Activated CD4-positive, alpha-beta T cell treated with anti-CD3 and anti-CD28 coated beads for 36 hours (primary cell): ENCODE data around the gene C1orf198. TPM values are rescaled to one million over a fixed set of nuclear protein-coding genes. Genes with fewer than 3 reads are reported as not detected.

Source experiments
- ATAC-seq: fragments of 200-7000 bp; cut with Tn5 transposase; one replicate; pipeline ENCODE4 v1.10.0; 2021; ENCODE audit warnings: mild to moderate bottlenecking, moderate library complexity
- CTCF ChIA-PET: fragments of 350-600 bp; sonication (Branson Sonifier 250); formaldehyde crosslinking; loops from one replicate; lab custom pipeline; 2021; ENCODE audit warnings: antibody characterized with exemption; lab: Charles Lee
- POLR2A ChIA-PET: fragments of 350-600 bp; sonication (Branson Sonifier 250); formaldehyde crosslinking; loops from one replicate; lab custom pipeline; 2021; ENCODE audit warnings: antibody characterized with exemption, inconsistent platforms; lab: Charles Lee
- DNase-seq: peaks from one replicate; pipeline ENCODE4 v3.0.0-alpha.2; 2020
- H3K27ac Mint-ChIP-seq: one replicate; pipeline ENCODE4 v1.8.0; 2021; ENCODE audit warnings: mixed read lengths
- H3K27me3 Mint-ChIP-seq: one replicate; pipeline ENCODE4 v1.8.0; 2021; ENCODE audit warnings: mixed read lengths
- H3K36me3 Mint-ChIP-seq: one replicate; pipeline ENCODE4 v1.8.0; 2021; ENCODE audit warnings: low read depth, mixed read lengths
- H3K4me1 Mint-ChIP-seq: one replicate; pipeline ENCODE4 v1.8.0; 2021; ENCODE audit warnings: mixed read lengths
- H3K4me3 Mint-ChIP-seq: one replicate; pipeline ENCODE4 v1.8.0; 2021; ENCODE audit warnings: mild to moderate bottlenecking, moderate library complexity, mixed read lengths
- H3K9me3 Mint-ChIP-seq: one replicate; pipeline ENCODE4 v1.8.0; 2021; ENCODE audit warnings: low read depth, mixed read lengths
- intact Hi-C, 2 experiments: fragments of 100-400 bp; cut with DNase I in 1 of 2; cut with micrococcal nuclease in 1 of 2; formaldehyde crosslinking; loops; one replicate each; pipeline versions ENCODE4 v1.14.2 to v1.15.1; 2022 to 2024; cut with DNase I, micrococcal nuclease
- total RNA-seq, 2 experiments: library from RNA; stranded (reverse); gene quantifications; one replicate each; pipeline ENCODE4 v1.2.3, GENCODE V29; 2021

The C1orf198 gene
- total RNA-seq, 2 experiments from 2014 or later = 5.8 to 6.9 TPM

GRCh38 chr1:230868736-230869385 lies 540 bp upstream of the C1orf198 start:
- intact Hi-C loops = loop anchor here (1.0 to 5.0 kb wide), 10 partner anchors 108 to 554 kb away; partner anchors contain the start of genes ARV1 (in 2 of the 2), FAM89A (in 2 of the 2), COG2 (in 1 of the 2) and EGLN1 (in 1 of the 2)
- peak; percentile 61 for DNase-seq
- H3K4me1 Mint-ChIP-seq = peaks cover 17% of the 10 kb centered on the region
- ChIA-PET CTCF (interaction anchor here (0.7 kb wide), 1 partner anchor 95 kb away, joined by 3 read pairs; no protein-coding TSS in a partner anchor), POLR2A (no interaction called here)
- no peaks in the 10 kb centered on the region for H3K9me3 Mint-ChIP-seq
- peaks cover 14% of the 10 kb centered on the region for H3K27me3 Mint-ChIP-seq
- no peaks in the 10 kb centered on the region for H3K36me3 Mint-ChIP-seq
- peak overlapping the region; percentile 80 for H3K4me3 Mint-ChIP-seq
- peak; percentile 52 for ATAC-seq
- H3K27ac Mint-ChIP-seq = no peak overlapping the region

GRCh38 chr1:230867101-230867902 lies 1.0 kb downstream of the C1orf198 start:
- Mint-ChIP-seq H3K4me3 (peak overlapping the region; percentile 80), H3K9me3 (no peaks in the 10 kb centered on the region), H3K27ac (peak overlapping the region; percentile 21), H3K27me3 (peaks cover 14% of the 10 kb centered on the region), H3K4me1 (peaks cover 30% of the 10 kb centered on the region), H3K36me3 (no peaks in the 10 kb centered on the region)
- ChIA-PET POLR2A (no interaction called here), CTCF (no interaction called here)
- intact Hi-C loops = loop anchor here (5.0 kb wide), 3 partner anchors 110 to 470 kb away; partner anchors contain the start of genes ARV1 (in 1 of the 2), EXOC8 (in 1 of the 2), FAM89A (in 1 of the 2) and SPRTN (in 1 of the 2)
- DNase-seq (no peak), ATAC-seq (peak; percentile 20)

- no peak for DNase-seq
- Mint-ChIP-seq H3K4me3 (peak overlapping the region; percentile 24), H3K4me1 (peaks cover 31% of the 10 kb centered on the region), H3K9me3 (no peaks in the 10 kb centered on the region), H3K36me3 (no peaks in the 10 kb centered on the region), H3K27ac (no peak overlapping the region), H3K27me3 (peaks cover 8% of the 10 kb centered on the region)
- intact Hi-C loops = loop anchor here (5.0 kb wide), 3 partner anchors 111 to 471 kb away; partner anchors contain the start of genes ARV1 (in 1 of the 2), EXOC8 (in 1 of the 2), FAM89A (in 1 of the 2) and SPRTN (in 1 of the 2)
- CTCF ChIA-PET = interaction anchor here (0.5 kb wide), 1 partner anchor 606 kb away, joined by 3 read pairs; no protein-coding TSS in a partner anchor
- no peak for ATAC-seq
- POLR2A ChIA-PET = no interaction called here
These were observed 1.9 kb downstream of the C1orf198 start for GRCh38 chr1:230866171-230867070.

GRCh38 chr1:230865062-230865817 lies 3.1 kb downstream of the C1orf198 start:
- CTCF ChIA-PET = interaction anchor here (0.6 to 0.7 kb wide), 2 partner anchors 515 to 1081 kb away, joined by 3 to 4 read pairs; no protein-coding TSS in a partner anchor
- ATAC-seq (no peak), DNase-seq (no peak)
- no peaks in the 10 kb centered on the region for H3K9me3 Mint-ChIP-seq
- intact Hi-C loops = loop anchor here (5.0 kb wide), 3 partner anchors 112 to 472 kb away; partner anchors contain the start of genes ARV1 (in 1 of the 2), EXOC8 (in 1 of the 2), FAM89A (in 1 of the 2) and SPRTN (in 1 of the 2)
- POLR2A ChIA-PET = no interaction called here
- peaks cover 31% of the 10 kb centered on the region for H3K4me1 Mint-ChIP-seq
- H3K4me3 Mint-ChIP-seq = no peak overlapping the region
- H3K27ac Mint-ChIP-seq = no peak overlapping the region
- H3K27me3 Mint-ChIP-seq = peaks cover 7% of the 10 kb centered on the region
- H3K36me3 Mint-ChIP-seq = no peaks in the 10 kb centered on the region

- Mint-ChIP-seq H3K36me3 (no peaks in the 10 kb centered on the region), H3K9me3 (no peaks in the 10 kb centered on the region), H3K4me3 (no peak overlapping the region), H3K27ac (no peak overlapping the region), H3K4me1 (peaks cover 31% of the 10 kb centered on the region), H3K27me3 (peaks cover 5% of the 10 kb centered on the region)
- intact Hi-C loops = no loop called here
- ChIA-PET CTCF (interaction anchor here (0.6 to 1.1 kb wide), 2 partner anchors 175 to 1080 kb away, joined by 3 to 4 read pairs; no protein-coding TSS in a partner anchor), POLR2A (no interaction called here)
- DNase-seq (no peak), ATAC-seq (no peak)
These were observed 3.9 kb downstream of the C1orf198 start for GRCh38 chr1:230864441-230864840.

GRCh38 chr1:230863449-230863848 lies 4.9 kb downstream of the C1orf198 start:
- peaks cover 3% of the 10 kb centered on the region for H3K27me3 Mint-ChIP-seq
- peaks cover 29% of the 10 kb centered on the region for H3K4me1 Mint-ChIP-seq
- ATAC-seq (no peak), DNase-seq (peak; percentile 23)
- ChIA-PET POLR2A (no interaction called here), CTCF (interaction anchor here (1.1 kb wide), 1 partner anchor 176 kb away, joined by 3 read pairs; no protein-coding TSS in a partner anchor)
- intact Hi-C loops = no loop called here
- H3K9me3 Mint-ChIP-seq = no peaks in the 10 kb centered on the region
- peak overlapping the region; percentile 59 for H3K27ac Mint-ChIP-seq
- H3K4me3 Mint-ChIP-seq = no peak overlapping the region
- H3K36me3 Mint-ChIP-seq = no peaks in the 10 kb centered on the region

- no peaks in the 10 kb centered on the region for H3K9me3 Mint-ChIP-seq
- H3K4me3 Mint-ChIP-seq = no peak overlapping the region
- ATAC-seq (no peak), DNase-seq (no peak)
- intact Hi-C loops = no loop called here
- peaks cover 25% of the 10 kb centered on the region for H3K4me1 Mint-ChIP-seq
- no peaks in the 10 kb centered on the region for H3K36me3 Mint-ChIP-seq
- ChIA-PET POLR2A (no interaction called here), CTCF (interaction anchor here (0.7 kb wide), 1 partner anchor 18 kb away, joined by 3 read pairs; no protein-coding TSS in a partner anchor)
- no peak overlapping the region for H3K27ac Mint-ChIP-seq
- H3K27me3 Mint-ChIP-seq = peaks cover 3% of the 10 kb centered on the region
These were observed 6.2 kb downstream of the C1orf198 start for GRCh38 chr1:230861970-230862595.

- Mint-ChIP-seq H3K27ac (no peak overlapping the region), H3K27me3 (no peaks in the 10 kb centered on the region), H3K4me3 (no peak overlapping the region), H3K4me1 (peaks cover 19% of the 10 kb centered on the region), H3K36me3 (no peaks in the 10 kb centered on the region), H3K9me3 (no peaks in the 10 kb centered on the region)
- CTCF ChIA-PET = interaction anchor here (0.7 kb wide), 1 partner anchor 19 kb away, joined by 3 read pairs; no protein-coding TSS in a partner anchor
- POLR2A ChIA-PET = no interaction called here
- no peak for ATAC-seq
- DNase-seq = no peak
- intact Hi-C loops = no loop called here
These were observed 6.8 kb downstream of the C1orf198 start for GRCh38 chr1:230861489-230861888.

GRCh38 chr1:230860617-230861384 lies 7.5 kb downstream of the C1orf198 start:
- no peak overlapping the region for H3K27ac Mint-ChIP-seq
- H3K9me3 Mint-ChIP-seq = no peaks in the 10 kb centered on the region
- ChIA-PET POLR2A (no interaction called here), CTCF (interaction anchor here (0.6 kb wide), 1 partner anchor 9 kb away, joined by 3 read pairs; no protein-coding TSS in a partner anchor)
- H3K4me1 Mint-ChIP-seq = peaks cover 16% of the 10 kb centered on the region
- ATAC-seq = no peak
- intact Hi-C loops = no loop called here
- H3K36me3 Mint-ChIP-seq = no peaks in the 10 kb centered on the region
- H3K27me3 Mint-ChIP-seq = no peaks in the 10 kb centered on the region
- no peak for DNase-seq
- H3K4me3 Mint-ChIP-seq = no peak overlapping the region
